Neural progenitor cell (in vitro differentiated cells): ENCODE measurements around the gene WDR70. TPM values are rescaled to one million over a fixed set of nuclear protein-coding genes. Genes with fewer than 3 reads are reported as not detected.
A peak's percentile ranks its signal among the peaks of the same experiment; 100 is the strongest.

Experiments used
- DNase-seq: peaks from one replicate; pipeline ENCODE4 v3.0.0-alpha.2; 2016; ENCODE audit warnings: low spot score
- H2AFZ ChIP-seq: fragments of 200-600 bp; sonication (generic); replicated peaks from 2 replicates; pipeline ENCODE4 v1.6.1; 2016; ENCODE audit warnings: antibody characterized with exemption
- H3F3A ChIP-seq: fragments of 200-600 bp; sonication (generic); 2 replicates; pipeline ENCODE4 v1.6.1; 2016; ENCODE audit warnings: antibody characterized with exemption, low read depth
- H3K27ac ChIP-seq: fragments of 200-600 bp; sonication (generic); 2 replicates; pipeline ENCODE4 v1.5.1; 2016; ENCODE audit warnings: mild to moderate bottlenecking
- H3K27me3 ChIP-seq: fragments of 200-600 bp; sonication (generic); 2 replicates; pipeline ENCODE4 v1.6.1; 2016; ENCODE audit warnings: mild to moderate bottlenecking, moderate library complexity
- H3K36me3 ChIP-seq: fragments of 200-600 bp; sonication (generic); 2 replicates; pipeline ENCODE4 v1.5.1; 2016
- H3K4me1 ChIP-seq: fragments of 200-600 bp; sonication (generic); 2 replicates; pipeline ENCODE4 v1.6.1; 2016; ENCODE audit warnings: mixed run types
- H3K4me2 ChIP-seq: fragments of 200-600 bp; sonication (generic); 2 replicates; pipeline ENCODE4 v1.6.1; 2016
- H3K4me3 ChIP-seq: fragments of 200-600 bp; sonication (generic); 2 replicates; pipeline ENCODE4 v1.5.1; 2016
- H3K79me2 ChIP-seq: fragments of 200-600 bp; sonication (generic); 2 replicates; pipeline ENCODE4 v1.6.1; 2016; ENCODE audit warnings: low read depth
- H3K9ac ChIP-seq: fragments of 200-600 bp; sonication (generic); 2 replicates; pipeline ENCODE4 v1.6.1; 2016
- H3K9me3 ChIP-seq: fragments of 200-600 bp; sonication (generic); 2 replicates; pipeline ENCODE4 v1.5.1; 2016; ENCODE audit warnings: low read depth
- H4K20me1 ChIP-seq: fragments of 200-600 bp; sonication (generic); 2 replicates; pipeline ENCODE4 v1.6.1; 2016; ENCODE audit warnings: low read depth
- H3K27ac Mint-ChIP-seq: 3 replicates; pipeline ENCODE4 v1.8.0; 2021; ENCODE audit warnings: mixed read lengths
- H3K27me3 Mint-ChIP-seq: 2 replicates; pipeline ENCODE4 v1.8.0; 2022; ENCODE audit warnings: low read depth, mild to moderate bottlenecking, inconsistent platforms, moderate library complexity, mixed read lengths; ENCODE audit not compliant: insufficient read depth
- H3K36me3 Mint-ChIP-seq: 3 replicates; pipeline ENCODE4 v1.8.0; 2021; ENCODE audit warnings: mixed read lengths
- H3K4me1 Mint-ChIP-seq: 3 replicates; pipeline ENCODE4 v1.8.0; 2021; ENCODE audit warnings: mixed read lengths
- H3K4me3 Mint-ChIP-seq: 3 replicates; pipeline ENCODE4 v1.8.0; 2021; ENCODE audit warnings: mild to moderate bottlenecking, moderate library complexity, mixed read lengths
- H3K9me3 Mint-ChIP-seq: 3 replicates; pipeline ENCODE4 v1.8.0; 2020; ENCODE audit warnings: mixed read lengths
- EZH2 ChIP-seq: fragments of 200-600 bp; sonication (generic); IDR thresholded peaks from 2 replicates; pipeline ENCODE4 v1.6.1; 2017; ENCODE audit warnings: antibody characterized with exemption, mild to moderate bottlenecking, moderate library complexity
- EZH2phosphoT487 ChIP-seq: fragments of 200-600 bp; sonication (generic); IDR thresholded peaks from 2 replicates; pipeline ENCODE4 v1.6.1; 2017; ENCODE audit warnings: antibody characterized with exemption
- total RNA-seq: library from RNA; depleted of rRNA; stranded (reverse); fragments of >200 nt; gene quantifications from 2 replicates; pipeline ENCODE4 v1.2.3, GENCODE V29; 2015; ENCODE audit warnings: low replicate concordance
- TF ChIP-seq, protein P1 (sequence below): fragments of 200-600 bp; sonication (generic); IDR thresholded peaks from 2 replicates; pipeline ENCODE4 v1.5.1; 2017; ENCODE audit warnings: antibody characterized with exemption, mild to moderate bottlenecking

WDR70 gene
- total RNA-seq, 1 donor from 2014 or later: 46.2 TPM

- no peaks in the 10 kb centered on the region for H3K36me3 Mint-ChIP-seq
- no peak for DNase-seq
- H3K9ac ChIP-seq: no peak overlapping the region
- H2AFZ ChIP-seq: no peak overlapping the region
- H3K4me3 Mint-ChIP-seq: no peak overlapping the region
- H3K9me3 ChIP-seq: no peaks in the 10 kb centered on the region
- H4K20me1 ChIP-seq: no peaks in the 10 kb centered on the region
- no peak overlapping the region for H3K27ac ChIP-seq
- no peak overlapping the region for H3K4me3 ChIP-seq
- no peaks in the 10 kb centered on the region for H3K9me3 Mint-ChIP-seq
- no peaks in the 10 kb centered on the region for H3K27me3 Mint-ChIP-seq
- no peaks in the 10 kb centered on the region for H3F3A ChIP-seq
- no peaks in the 10 kb centered on the region for H3K27me3 ChIP-seq
- H3K79me2 ChIP-seq: no peaks in the 10 kb centered on the region
- H3K4me1 Mint-ChIP-seq: no peaks in the 10 kb centered on the region
- H3K27ac Mint-ChIP-seq: no peak overlapping the region
- no peak overlapping the region for H3K4me2 ChIP-seq
- peaks cover 6% of the 10 kb centered on the region for H3K4me1 ChIP-seq
- H3K36me3 ChIP-seq: no peaks in the 10 kb centered on the region
- TF ChIP-seq EZH2phosphoT487 (no peak), EZH2 (no peak)
- TF ChIP-seq, protein P1, sequence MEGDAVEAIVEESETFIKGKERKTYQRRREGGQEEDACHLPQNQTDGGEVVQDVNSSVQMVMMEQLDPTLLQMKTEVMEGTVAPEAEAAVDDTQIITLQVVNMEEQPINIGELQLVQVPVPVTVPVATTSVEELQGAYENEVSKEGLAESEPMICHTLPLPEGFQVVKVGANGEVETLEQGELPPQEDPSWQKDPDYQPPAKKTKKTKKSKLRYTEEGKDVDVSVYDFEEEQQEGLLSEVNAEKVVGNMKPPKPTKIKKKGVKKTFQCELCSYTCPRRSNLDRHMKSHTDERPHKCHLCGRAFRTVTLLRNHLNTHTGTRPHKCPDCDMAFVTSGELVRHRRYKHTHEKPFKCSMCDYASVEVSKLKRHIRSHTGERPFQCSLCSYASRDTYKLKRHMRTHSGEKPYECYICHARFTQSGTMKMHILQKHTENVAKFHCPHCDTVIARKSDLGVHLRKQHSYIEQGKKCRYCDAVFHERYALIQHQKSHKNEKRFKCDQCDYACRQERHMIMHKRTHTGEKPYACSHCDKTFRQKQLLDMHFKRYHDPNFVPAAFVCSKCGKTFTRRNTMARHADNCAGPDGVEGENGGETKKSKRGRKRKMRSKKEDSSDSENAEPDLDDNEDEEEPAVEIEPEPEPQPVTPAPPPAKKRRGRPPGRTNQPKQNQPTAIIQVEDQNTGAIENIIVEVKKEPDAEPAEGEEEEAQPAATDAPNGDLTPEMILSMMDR: no peak
Observed at GRCh38 chr5:37662362-37662761, 283.2 kb downstream of the WDR70 start.

DNA sequence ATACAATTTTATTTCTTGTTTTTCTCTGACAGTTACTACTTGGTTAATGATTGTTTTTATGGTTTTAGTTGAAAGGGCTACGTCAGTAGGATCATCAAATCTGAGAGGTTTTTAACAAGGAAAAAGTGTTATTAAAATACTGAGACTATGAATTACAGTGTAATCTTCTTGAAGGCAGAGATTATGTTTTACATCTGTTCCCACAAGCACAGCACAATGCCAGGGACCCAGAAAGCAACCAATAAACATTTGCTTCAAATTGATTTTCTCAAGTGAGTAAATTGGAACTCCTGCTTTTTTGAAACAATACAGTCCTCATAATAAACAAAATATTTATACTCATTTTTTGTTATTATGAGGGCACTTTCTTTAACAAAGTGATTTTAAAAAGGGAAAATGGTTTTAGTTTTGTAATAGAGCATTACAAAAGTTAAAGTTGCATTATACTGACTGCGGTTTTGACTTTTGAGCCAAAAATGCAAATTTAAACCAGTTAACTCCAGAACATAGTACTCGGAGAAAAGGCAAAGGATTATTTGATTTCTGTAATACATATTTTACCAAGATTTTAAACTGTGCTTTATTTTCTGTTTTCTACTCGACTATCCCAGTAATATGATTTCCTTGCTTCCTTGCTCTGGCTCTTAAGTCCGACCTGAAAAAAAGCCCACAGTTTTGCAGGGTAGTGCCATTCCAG is 283.8 kb downstream of the WDR70 start:
- H3K4me2 ChIP-seq: no peak overlapping the region
- H3K27me3 Mint-ChIP-seq: no peaks in the 10 kb centered on the region
- H3K27ac Mint-ChIP-seq: no peak overlapping the region

DNA sequence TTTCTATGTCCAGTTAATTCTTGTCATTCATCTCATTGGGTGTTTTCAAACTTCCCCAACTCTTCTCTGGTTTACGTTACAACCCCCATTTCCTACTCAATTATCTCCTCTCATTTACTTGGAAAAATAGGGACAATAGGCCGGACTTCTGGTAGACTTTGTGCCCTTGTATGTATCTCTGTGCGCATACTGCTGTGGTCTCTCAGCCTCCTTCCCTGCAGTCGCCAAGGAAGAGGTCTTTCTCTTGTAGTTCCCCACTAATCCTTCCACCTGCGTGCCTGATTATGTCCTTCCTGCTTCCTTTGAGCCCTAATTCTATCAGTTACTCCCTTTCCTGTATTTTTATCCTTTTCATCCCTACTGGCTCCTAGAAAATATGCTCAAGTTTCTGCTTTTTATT is 284.4 kb downstream of the WDR70 start:
- Mint-ChIP-seq H3K9me3 (no peaks in the 10 kb centered on the region), H3K4me1 (no peaks in the 10 kb centered on the region), H3K27ac (no peak overlapping the region), H3K4me3 (no peak overlapping the region), H3K27me3 (no peaks in the 10 kb centered on the region), H3K36me3 (no peaks in the 10 kb centered on the region)
- H3K27me3 ChIP-seq: no peaks in the 10 kb centered on the region
- no peak overlapping the region for H2AFZ ChIP-seq
- H3K9ac ChIP-seq: no peak overlapping the region
- no peaks in the 10 kb centered on the region for H4K20me1 ChIP-seq
- no peaks in the 10 kb centered on the region for H3F3A ChIP-seq
- no peak overlapping the region for H3K4me2 ChIP-seq
- DNase-seq: peak; percentile 17
- no peaks in the 10 kb centered on the region for H3K36me3 ChIP-seq
- no peak overlapping the region for H3K27ac ChIP-seq
- H3K79me2 ChIP-seq: no peaks in the 10 kb centered on the region
- no peaks in the 10 kb centered on the region for H3K9me3 ChIP-seq
- H3K4me3 ChIP-seq: no peak overlapping the region
- no peak for TF ChIP-seq EZH2phosphoT487
- peaks cover 6% of the 10 kb centered on the region for H3K4me1 ChIP-seq

More for the DNA sequence above, 283.8 kb downstream of the WDR70 start:
- DNase-seq: no peak
- no peak overlapping the region for H3K4me3 ChIP-seq
- H3K9me3 Mint-ChIP-seq: no peaks in the 10 kb centered on the region
- no peak overlapping the region for H3K4me3 Mint-ChIP-seq
- H3F3A ChIP-seq: no peaks in the 10 kb centered on the region
- no peaks in the 10 kb centered on the region for H4K20me1 ChIP-seq
- no peak overlapping the region for H3K9ac ChIP-seq
- no peaks in the 10 kb centered on the region for H3K36me3 Mint-ChIP-seq
- TF ChIP-seq, protein P1: no peak
- TF ChIP-seq EZH2phosphoT487 (no peak), EZH2 (no peak)
- no peak overlapping the region for H2AFZ ChIP-seq
- H3K79me2 ChIP-seq: no peaks in the 10 kb centered on the region
- peaks cover 6% of the 10 kb centered on the region for H3K4me1 ChIP-seq
- H3K27me3 ChIP-seq: no peaks in the 10 kb centered on the region
- H3K36me3 ChIP-seq: no peaks in the 10 kb centered on the region
- H3K27ac ChIP-seq: no peak overlapping the region
- H3K9me3 ChIP-seq: no peaks in the 10 kb centered on the region
- H3K4me1 Mint-ChIP-seq: no peaks in the 10 kb centered on the region

DNA sequence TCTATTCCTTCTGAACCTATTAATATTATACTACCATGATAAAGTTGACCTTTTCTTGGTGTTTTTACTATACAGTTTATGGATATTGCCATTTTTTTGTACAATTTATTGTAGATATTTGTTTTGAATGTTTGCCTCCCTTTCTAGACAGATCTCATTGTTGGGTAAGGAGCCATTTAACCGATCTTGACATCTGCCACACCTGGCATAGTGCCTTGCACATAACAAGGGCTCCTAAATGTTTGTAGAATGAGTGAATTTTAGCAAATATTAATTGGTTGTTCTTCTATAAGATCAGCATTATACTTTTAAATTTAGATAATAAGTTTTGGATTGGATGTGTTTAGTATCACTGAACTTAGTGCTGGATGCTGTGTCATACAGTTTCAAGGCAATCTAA is 285.4 kb downstream of the WDR70 start:
- Mint-ChIP-seq H3K4me3 (no peak overlapping the region), H3K27ac (no peak overlapping the region), H3K27me3 (no peaks in the 10 kb centered on the region), H3K4me1 (no peaks in the 10 kb centered on the region), H3K9me3 (no peaks in the 10 kb centered on the region), H3K36me3 (no peaks in the 10 kb centered on the region)
- Histone ChIP-seq H4K20me1 (no peaks in the 10 kb centered on the region), H2AFZ (no peak overlapping the region), H3K27me3 (no peaks in the 10 kb centered on the region), H3K27ac (no peak overlapping the region), H3F3A (no peaks in the 10 kb centered on the region), H3K4me3 (no peak overlapping the region), H3K79me2 (no peaks in the 10 kb centered on the region), H3K4me2 (no peak overlapping the region), H3K36me3 (no peaks in the 10 kb centered on the region), H3K4me1 (peaks cover 6% of the 10 kb centered on the region), H3K9ac (no peak overlapping the region), H3K9me3 (no peaks in the 10 kb centered on the region)
- TF ChIP-seq EZH2: no peak
- no peak for TF ChIP-seq EZH2phosphoT487
- TF ChIP-seq, protein P1: no peak
- DNase-seq: no peak
